ENCODE measurements around the gene ZNF416. TPM values are rescaled to one million over a fixed set of nuclear protein-coding genes. Genes with fewer than 3 reads are reported as not detected.
A peak's percentile ranks its signal among the peaks of the same experiment; 100 is the strongest.

Gene ZNF416
- total RNA-seq, 4 donors from 2014 or later = 0.87 to 2.0 (median 1.4) TPM

- peak within 1 kb of the TSS; percentile 72 to 85 (median 80) for H3K27ac ChIP-seq
- H3K4me3 ChIP-seq = peak within 1 kb of the TSS; percentile 79 to 98 (median 90)
- peaks cover 0 to 40% of the 10 kb centered on the region in 2 donors for H3K36me3 ChIP-seq
- intact Hi-C loops (cut with DNase I; ENCODE audit: low total_unique reads) = loop anchor here (1.0 to 2.0 kb wide), 6 partner anchors 15 to 826 kb away; partner anchors contain the start of genes ZNF132, ZNF211, ZNF416 and ZNF530
- H3K4me1 ChIP-seq = peaks cover 14 to 16% of the 10 kb centered on the region in 2 donors
- in situ Hi-C loops (cut with MboI; ENCODE audit: low sequenced_read_pairs in 4 of 4) = no loop called here
- peak; percentile 98 to 99 for ATAC-seq
- peaks cover 3 to 42% (median 19%) of the 10 kb centered on the region in 3 donors for H3K9me3 ChIP-seq
- TF ChIP-seq CTCF (IDR thresholded peaks at IDR 0.05 in 4 of 5, conservative IDR thresholded peaks at IDR 0.05 in 1 of 5) (peak in 3 of 5 experiments; percentile 21 to 41 (median 25)), POLR2A (IDR thresholded peaks at IDR 0.05) (peak in 1 of 2 donors; percentile 36)
- peak; percentile 82 to 86 for DNase-seq
- peaks cover 0 to 3% (median 0%) of the 10 kb centered on the region in 3 donors for H3K27me3 ChIP-seq
These were observed 35.4 kb upstream of the ZNF416 start, which contains the start of gene ZNF134 for GRCh38 chr19:57613941-57614743. ZNF134 (plus strand) TSS chr19:57614242; CDS start chr19:57619469, 5,227 bp downstream.

- Histone ChIP-seq H3K4me1 (peaks cover 14 to 16% of the 10 kb centered on the region in 2 donors), H3K27ac (no peak overlapping the region), H3K4me3 (no peak overlapping the region), H3K36me3 (peaks cover 4 to 21% of the 10 kb centered on the region in 2 donors), H3K27me3 (no peaks in the 10 kb centered on the region), H3K9me3 (peaks cover 5 to 15% (median 7%) of the 10 kb centered on the region in 3 donors)
- ATAC-seq (no peak), DNase-seq (no peak)
- in situ Hi-C loops (cut with MboI; ENCODE audit: low sequenced_read_pairs in 4 of 4) = no loop called here
- intact Hi-C loops (cut with DNase I; ENCODE audit: low total_unique reads) = no loop called here
- TF ChIP-seq CTCF (IDR thresholded peaks at IDR 0.05 in 4 of 5, conservative IDR thresholded peaks at IDR 0.05 in 1 of 5) (no peak), POLR2A (IDR thresholded peaks at IDR 0.05) (no peak)
These were observed 32.4 kb upstream of the ZNF416 start for GRCh38 chr19:57611113-57611512.

GRCh38 chr19:57606931-57607330, 28.2 kb upstream of the ZNF416 start:
- no peak for ATAC-seq
- TF ChIP-seq CTCF (IDR thresholded peaks at IDR 0.05 in 4 of 5, conservative IDR thresholded peaks at IDR 0.05 in 1 of 5) (no peak), POLR2A (IDR thresholded peaks at IDR 0.05) (no peak)
- in situ Hi-C loops (cut with MboI; ENCODE audit: low sequenced_read_pairs in 4 of 4) = no loop called here
- no peak for DNase-seq
- no peaks in the 10 kb centered on the region for H3K4me1 ChIP-seq
- H3K4me3 ChIP-seq = no peak overlapping the region
- intact Hi-C loops (cut with DNase I; ENCODE audit: low total_unique reads) = no loop called here
- peaks cover 0 to 11% (median 3%) of the 10 kb centered on the region in 3 donors for H3K9me3 ChIP-seq
- H3K27ac ChIP-seq = no peak overlapping the region
- no peaks in the 10 kb centered on the region for H3K27me3 ChIP-seq
- H3K36me3 ChIP-seq = peaks cover 8 to 40% of the 10 kb centered on the region in 2 donors

DNA sequence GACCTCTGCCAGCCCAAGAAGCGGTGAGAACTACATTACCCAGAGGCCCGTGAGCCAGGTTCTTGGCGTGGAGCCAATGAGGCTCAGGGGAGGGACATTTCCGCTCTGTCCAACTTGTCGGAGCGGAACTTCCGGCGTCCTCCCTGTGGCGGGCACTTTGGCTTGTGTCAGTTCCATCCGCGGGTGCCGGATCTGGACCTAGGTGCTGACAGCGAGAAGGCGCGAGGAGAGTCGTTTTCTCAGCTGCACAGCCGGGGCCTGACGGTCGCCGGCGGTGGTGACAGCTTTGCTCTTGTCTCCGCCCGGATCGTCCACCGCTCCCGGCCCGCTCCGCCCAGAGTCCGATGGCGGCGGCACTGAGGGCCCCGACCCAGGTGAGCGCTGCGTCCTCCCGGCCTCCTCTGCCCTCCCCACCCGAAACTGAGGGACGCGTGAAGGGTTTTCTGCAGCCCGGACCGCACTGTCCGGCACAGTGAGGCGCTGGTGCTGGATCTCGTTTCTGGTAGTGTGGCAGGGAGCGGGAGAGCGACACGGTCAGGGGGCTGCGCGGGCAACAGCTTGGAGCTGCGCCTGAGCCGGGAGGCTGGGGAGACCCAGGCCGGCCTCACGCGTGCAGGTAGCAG, 21.2 kb upstream of the ZNF416 start, which contains the start of gene ZNF530:
TSS of gene ZNF530 (plus strand) at position 125 of the 623 bp plus-strand sequence. CDS start 4,461 bp downstream, outside the sequence.
- peaks cover 7 to 9% of the 10 kb centered on the region in 2 donors for H3K4me1 ChIP-seq
- peak; percentile 89 to 91 for DNase-seq
- peaks cover 0 to 16% of the 10 kb centered on the region in 2 donors for H3K36me3 ChIP-seq
- peak within 1 kb of the TSS; percentile 76 to 98 (median 79) for H3K4me3 ChIP-seq
- in situ Hi-C loops (cut with MboI; ENCODE audit: low sequenced_read_pairs in 4 of 4) (no loop called here), intact Hi-C loops (cut with DNase I; ENCODE audit: low total_unique reads) (loop anchor here (1.0 to 2.0 kb wide), 3 partner anchors 15 to 41 kb away; partner anchors contain the start of genes ZNF134 and ZNF550)
- no peaks in the 10 kb centered on the region for H3K27me3 ChIP-seq
- peaks cover 0 to 6% (median 6%) of the 10 kb centered on the region in 3 donors for H3K9me3 ChIP-seq
- ATAC-seq = peak; percentile 100
- H3K27ac ChIP-seq = peak within 1 kb of the TSS; percentile 22 to 70 (median 50)
- no peak for TF ChIP-seq POLR2A (IDR thresholded peaks at IDR 0.05)
- TF ChIP-seq CTCF (IDR thresholded peaks at IDR 0.05 in 4 of 5, conservative IDR thresholded peaks at IDR 0.05 in 1 of 5) = no peak

Data from gastrocnemius medialis (tissue), 4 donors.